Measurements from ENCODE around the gene SLC25A45.

SLC25A45 gene

GRCh38 chr11:65425971-65426838 is 43.8 kb upstream of the SLC25A45 start:
- peak overlapping the region; percentile 93 for H3K4me3 ChIP-seq (ENCODE audit: extremely low read depth, insufficient read depth, low read length, poor library complexity, severe bottlenecking)

GRCh38 chr11:65425105-65425970 is 42.9 kb upstream of the SLC25A45 start:
- Histone ChIP-seq H3K36me3 (ENCODE audit: control insufficient read depth, insufficient read depth, low read length) (peaks cover 65% of the 10 kb centered on the region), H3K27ac (ENCODE audit: low read depth, low read length, severe bottlenecking) (peak overlapping the region; percentile 99), H3K4me1 (ENCODE audit: control insufficient read depth, insufficient read depth, low read length, poor library complexity, severe bottlenecking) (peaks cover 35% of the 10 kb centered on the region), H3K9me3 (ENCODE audit: control insufficient read depth, low read length) (no peaks in the 10 kb centered on the region), H3K4me3 (ENCODE audit: extremely low read depth, insufficient read depth, low read length, poor library complexity, severe bottlenecking) (peak overlapping the region; percentile 93)
- 37 to 40% methylated on average over 8 of the region's 9 CpGs for WGBS, 2 experiments (ENCODE audit: insufficient coverage in 2 of 2)

More at GRCh38 chr11:65425971-65426838, 43.8 kb upstream of the SLC25A45 start:
- peaks cover 27% of the 10 kb centered on the region for H3K4me1 ChIP-seq (ENCODE audit: control insufficient read depth, insufficient read depth, low read length, poor library complexity, severe bottlenecking)
- peaks cover 71% of the 10 kb centered on the region for H3K36me3 ChIP-seq (ENCODE audit: control insufficient read depth, insufficient read depth, low read length)
- WGBS, 2 experiments (ENCODE audit: insufficient coverage in 2 of 2), result 55 to 69% methylated on average over 2 of the region's 9 CpGs
- H3K9me3 ChIP-seq (ENCODE audit: control insufficient read depth, low read length), result no peaks in the 10 kb centered on the region
- peak overlapping the region; percentile 99 for H3K27ac ChIP-seq (ENCODE audit: low read depth, low read length, severe bottlenecking)

- WGBS, 2 experiments (ENCODE audit: insufficient coverage in 2 of 2), result 44 to 51% methylated on average over 10 to 15 of the region's 18 CpGs
- H3K4me3 ChIP-seq (ENCODE audit: extremely low read depth, insufficient read depth, low read length, poor library complexity, severe bottlenecking), result peak overlapping the region; percentile 93
- H3K27ac ChIP-seq (ENCODE audit: low read depth, low read length, severe bottlenecking), result peak overlapping the region; percentile 99
- H3K36me3 ChIP-seq (ENCODE audit: control insufficient read depth, insufficient read depth, low read length), result peaks cover 58% of the 10 kb centered on the region
- H3K4me1 ChIP-seq (ENCODE audit: control insufficient read depth, insufficient read depth, low read length, poor library complexity, severe bottlenecking), result peaks cover 40% of the 10 kb centered on the region
- no peaks in the 10 kb centered on the region for H3K9me3 ChIP-seq (ENCODE audit: control insufficient read depth, low read length)
These were observed 42.0 kb upstream of the SLC25A45 start for GRCh38 chr11:65424205-65425104.

- Histone ChIP-seq H3K36me3 (ENCODE audit: control insufficient read depth, insufficient read depth, low read length) (peaks cover 54% of the 10 kb centered on the region), H3K27ac (ENCODE audit: low read depth, low read length, severe bottlenecking) (peak overlapping the region; percentile 99), H3K4me1 (ENCODE audit: control insufficient read depth, insufficient read depth, low read length, poor library complexity, severe bottlenecking) (peaks cover 45% of the 10 kb centered on the region), H3K4me3 (ENCODE audit: extremely low read depth, insufficient read depth, low read length, poor library complexity, severe bottlenecking) (peak overlapping the region; percentile 93), H3K9me3 (ENCODE audit: control insufficient read depth, low read length) (no peaks in the 10 kb centered on the region)
- WGBS, 2 experiments (ENCODE audit: insufficient coverage in 2 of 2), result 55 to 60% methylated on average over 13 to 17 of the region's 19 CpGs
These were observed 41.2 kb upstream of the SLC25A45 start for GRCh38 chr11:65423516-65424204.

- H3K27ac ChIP-seq (ENCODE audit: low read depth, low read length, severe bottlenecking), result peak within 1 kb of the TSS; percentile 99
- WGBS, 2 experiments (ENCODE audit: insufficient coverage in 2 of 2), result 11 to 26% methylated on average over 25 to 37 of the region's 40 CpGs
- peaks cover 46% of the 10 kb centered on the region for H3K36me3 ChIP-seq (ENCODE audit: control insufficient read depth, insufficient read depth, low read length)
- H3K9me3 ChIP-seq (ENCODE audit: control insufficient read depth, low read length), result no peaks in the 10 kb centered on the region
- peaks cover 45% of the 10 kb centered on the region for H3K4me1 ChIP-seq (ENCODE audit: control insufficient read depth, insufficient read depth, low read length, poor library complexity, severe bottlenecking)
- peak within 1 kb of the TSS; percentile 93 for H3K4me3 ChIP-seq (ENCODE audit: extremely low read depth, insufficient read depth, low read length, poor library complexity, severe bottlenecking)
These were observed 40.4 kb upstream of the SLC25A45 start, which contains the start of gene NEAT1 for GRCh38 chr11:65422633-65423515. Gene NEAT1 (plus strand): TSS chr11:65422798.

- WGBS, 2 experiments (ENCODE audit: insufficient coverage in 2 of 2), result 4 to 6% methylated on average over 40 to 62 of the region's 68 CpGs
- H3K27ac ChIP-seq (ENCODE audit: low read depth, low read length, severe bottlenecking), result peak overlapping the region; percentile 99
- H3K4me1 ChIP-seq (ENCODE audit: control insufficient read depth, insufficient read depth, low read length, poor library complexity, severe bottlenecking), result peaks cover 48% of the 10 kb centered on the region
- peaks cover 38% of the 10 kb centered on the region for H3K36me3 ChIP-seq (ENCODE audit: control insufficient read depth, insufficient read depth, low read length)
- no peaks in the 10 kb centered on the region for H3K9me3 ChIP-seq (ENCODE audit: control insufficient read depth, low read length)
- H3K4me3 ChIP-seq (ENCODE audit: extremely low read depth, insufficient read depth, low read length, poor library complexity, severe bottlenecking), result peak overlapping the region; percentile 93
These were observed 39.6 kb upstream of the SLC25A45 start for GRCh38 chr11:65421794-65422632.

- Histone ChIP-seq H3K9me3 (ENCODE audit: control insufficient read depth, low read length) (no peaks in the 10 kb centered on the region), H3K27ac (ENCODE audit: low read depth, low read length, severe bottlenecking) (peak overlapping the region; percentile 99), H3K4me1 (ENCODE audit: control insufficient read depth, insufficient read depth, low read length, poor library complexity, severe bottlenecking) (peaks cover 50% of the 10 kb centered on the region), H3K36me3 (ENCODE audit: control insufficient read depth, insufficient read depth, low read length) (peaks cover 29% of the 10 kb centered on the region), H3K4me3 (ENCODE audit: extremely low read depth, insufficient read depth, low read length, poor library complexity, severe bottlenecking) (peak overlapping the region; percentile 93)
- 47 to 55% methylated on average over 11 of the region's 15 CpGs for WGBS, 2 experiments (ENCODE audit: insufficient coverage in 2 of 2)
These were observed 38.7 kb upstream of the SLC25A45 start for GRCh38 chr11:65420979-65421793.

- peaks cover 56% of the 10 kb centered on the region for H3K4me1 ChIP-seq (ENCODE audit: control insufficient read depth, insufficient read depth, low read length, poor library complexity, severe bottlenecking)
- WGBS, 2 experiments (ENCODE audit: insufficient coverage in 2 of 2), result 100% methylated on average over 1 of the region's 2 CpGs; no CpG with 5 or more reads in 1 of the 2 experiments
- peaks cover 23% of the 10 kb centered on the region for H3K36me3 ChIP-seq (ENCODE audit: control insufficient read depth, insufficient read depth, low read length)
- H3K4me3 ChIP-seq (ENCODE audit: extremely low read depth, insufficient read depth, low read length, poor library complexity, severe bottlenecking), result no peak overlapping the region
- peak overlapping the region; percentile 99 for H3K27ac ChIP-seq (ENCODE audit: low read depth, low read length, severe bottlenecking)
- H3K9me3 ChIP-seq (ENCODE audit: control insufficient read depth, low read length), result no peaks in the 10 kb centered on the region
These were observed 38.1 kb upstream of the SLC25A45 start for GRCh38 chr11:65420506-65420905.

Data from mesodermal cell (in vitro differentiated cells).